CD1c-positive myeloid dendritic cell (primary cell): Measurements from ENCODE around the gene ACSL3.
A peak's percentile ranks its signal among the peaks of the same experiment; 100 is the strongest.
"Not testable (repeated sequence)": the region's sequence is repeated elsewhere in the genome, so short reads cannot be mapped to it uniquely, and the experiment has no call there.

Experiments
- DNase-seq: peaks from one replicate; pipeline ENCODE4 v3.0.0-alpha.2; 2016; ENCODE audit errors: extremely low spot score

The ACSL3 gene

DNA sequence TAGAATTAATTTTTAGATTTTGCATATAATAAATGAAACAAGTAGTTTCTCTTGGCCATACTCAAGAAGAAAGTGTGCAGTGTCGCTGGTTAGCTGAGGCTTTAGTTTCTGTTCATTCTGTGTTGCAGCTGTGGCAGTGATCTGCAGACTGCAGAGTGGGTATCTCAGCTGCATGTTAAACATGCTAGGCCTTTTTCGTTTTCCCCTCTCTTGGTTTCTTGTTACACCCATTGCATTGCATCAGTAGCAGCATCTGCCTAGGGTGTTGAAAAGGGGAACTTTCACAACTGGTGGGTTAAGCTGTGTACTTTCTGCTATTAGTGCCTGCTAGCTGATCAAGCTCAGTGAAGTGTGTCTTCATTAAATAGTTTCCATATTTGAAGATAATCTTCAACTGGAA is 51.3 kb downstream of the ACSL3 start:
- peak; percentile 76 for DNase-seq

DNA sequence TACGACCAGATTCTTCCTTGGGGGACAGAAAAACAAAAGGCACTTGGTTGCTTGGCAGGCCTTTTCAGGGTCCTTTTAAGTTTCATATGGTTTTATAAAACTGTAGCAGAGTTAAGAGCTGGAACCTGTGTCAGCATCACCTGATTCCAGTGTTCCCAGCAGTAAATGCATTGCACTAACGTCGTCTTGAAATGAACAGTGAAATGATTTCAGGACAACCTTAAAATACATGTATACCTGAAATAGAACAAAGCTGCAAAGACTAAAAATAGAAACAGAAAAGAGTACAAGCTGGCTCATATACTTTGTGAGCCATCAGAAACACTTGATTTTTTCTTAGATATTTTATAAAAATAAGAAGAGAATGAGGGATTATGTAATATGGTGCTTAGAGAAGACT is 51.9 kb downstream of the ACSL3 start:
- DNase-seq: no peak

DNA sequence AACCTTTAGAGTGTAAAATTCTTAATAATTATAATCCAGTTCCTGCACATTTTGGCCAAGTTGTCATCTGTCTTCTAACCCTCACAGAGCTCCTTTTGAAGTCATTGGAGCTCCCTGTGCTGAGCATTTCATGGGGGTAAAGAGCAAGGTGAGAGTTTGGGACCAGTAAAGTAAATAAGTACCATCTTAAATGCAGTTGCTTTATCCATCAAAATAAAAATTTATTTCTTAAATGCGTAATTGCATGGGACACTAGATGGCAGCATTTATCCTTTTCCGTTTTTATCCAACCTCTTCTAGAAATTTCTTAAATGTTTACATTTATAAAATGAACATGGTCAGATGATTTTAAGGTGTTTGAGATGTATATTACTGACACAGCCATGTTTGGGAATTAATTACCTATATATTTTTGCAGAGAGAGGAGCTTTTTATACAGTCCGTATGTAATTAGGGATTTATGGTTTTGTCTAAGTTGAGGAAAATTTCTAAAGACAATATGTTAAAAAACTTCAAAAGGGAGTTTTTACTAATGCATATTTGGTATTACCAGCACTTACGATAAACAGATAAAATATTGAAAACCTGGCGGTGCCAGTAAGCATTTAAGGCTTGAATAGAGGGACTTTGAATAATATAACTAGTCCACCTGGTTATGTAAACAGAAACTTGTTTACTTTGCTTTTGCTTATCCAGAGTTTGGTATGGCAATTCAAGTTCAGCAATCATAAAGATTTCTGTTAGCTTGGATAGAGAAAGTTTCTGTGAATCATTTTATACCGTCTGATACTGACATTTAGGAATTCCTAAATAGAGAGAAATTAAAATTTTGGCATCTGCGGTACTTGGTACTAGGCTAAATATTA is 54.5 kb downstream of the ACSL3 start:
- DNase-seq: no peak

DNA sequence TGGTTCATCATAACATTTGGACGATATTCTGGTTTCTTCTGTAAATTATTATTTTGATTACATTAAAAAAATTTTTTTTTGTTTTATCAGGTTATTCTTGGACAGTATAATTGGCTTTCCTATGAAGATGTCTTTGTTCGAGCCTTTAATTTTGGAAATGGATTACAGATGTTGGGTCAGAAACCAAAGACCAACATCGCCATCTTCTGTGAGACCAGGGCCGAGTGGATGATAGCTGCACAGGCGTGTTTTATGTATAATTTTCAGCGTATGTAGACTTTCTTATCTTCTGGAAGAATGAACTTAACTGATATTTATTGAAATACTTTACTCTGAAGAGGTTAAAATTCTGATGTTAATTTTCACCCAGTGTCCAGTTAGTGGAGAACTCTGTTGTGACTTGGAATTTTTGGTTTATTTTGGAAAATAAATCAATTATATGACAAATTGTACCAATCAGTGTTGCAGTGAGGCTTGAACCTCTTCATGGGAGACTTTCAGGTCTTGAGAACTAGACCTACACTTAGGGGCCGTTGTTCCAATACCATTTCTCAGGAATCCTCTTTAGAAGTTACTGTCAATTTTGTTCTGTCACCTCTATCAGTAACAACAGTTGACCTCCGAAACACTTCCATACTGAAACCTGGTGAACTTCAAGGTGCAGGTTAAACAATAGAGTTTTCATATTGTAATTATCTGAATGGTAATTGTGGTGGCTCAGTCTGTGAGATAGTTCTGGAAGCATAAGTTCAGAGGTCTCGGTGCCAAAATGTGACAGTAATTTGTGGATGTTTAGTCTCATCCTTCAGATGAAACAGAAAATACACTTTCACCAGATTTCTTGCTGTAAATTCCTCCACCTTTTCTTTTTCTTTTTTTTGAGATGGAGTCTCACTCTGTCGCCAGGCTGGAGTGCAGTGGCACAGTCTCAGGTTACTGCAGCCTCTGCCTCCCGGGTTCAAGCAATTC is 55.7 kb downstream of the ACSL3 start:
- DNase-seq: no peak

DNA sequence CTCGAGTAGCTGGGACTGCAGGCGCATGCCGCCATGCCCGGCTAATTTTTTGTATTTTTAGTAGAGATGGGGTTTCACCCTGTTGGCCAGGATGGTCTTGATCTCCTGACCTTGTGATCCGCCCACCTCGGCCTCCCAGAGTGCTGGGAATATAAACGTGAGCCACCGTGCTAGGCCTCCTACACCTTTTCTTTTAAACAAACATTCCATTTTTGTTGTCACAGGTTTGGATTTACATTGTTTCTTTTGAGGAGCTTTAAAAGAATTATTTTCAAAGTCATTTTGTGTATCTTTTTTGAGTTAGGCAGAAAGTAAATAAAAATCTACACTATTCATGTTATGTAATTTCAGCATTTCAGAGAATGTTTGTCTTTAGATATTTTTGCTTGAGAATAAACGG is 56.4 kb downstream of the ACSL3 start:
- DNase-seq: not testable (repeated sequence)

DNA sequence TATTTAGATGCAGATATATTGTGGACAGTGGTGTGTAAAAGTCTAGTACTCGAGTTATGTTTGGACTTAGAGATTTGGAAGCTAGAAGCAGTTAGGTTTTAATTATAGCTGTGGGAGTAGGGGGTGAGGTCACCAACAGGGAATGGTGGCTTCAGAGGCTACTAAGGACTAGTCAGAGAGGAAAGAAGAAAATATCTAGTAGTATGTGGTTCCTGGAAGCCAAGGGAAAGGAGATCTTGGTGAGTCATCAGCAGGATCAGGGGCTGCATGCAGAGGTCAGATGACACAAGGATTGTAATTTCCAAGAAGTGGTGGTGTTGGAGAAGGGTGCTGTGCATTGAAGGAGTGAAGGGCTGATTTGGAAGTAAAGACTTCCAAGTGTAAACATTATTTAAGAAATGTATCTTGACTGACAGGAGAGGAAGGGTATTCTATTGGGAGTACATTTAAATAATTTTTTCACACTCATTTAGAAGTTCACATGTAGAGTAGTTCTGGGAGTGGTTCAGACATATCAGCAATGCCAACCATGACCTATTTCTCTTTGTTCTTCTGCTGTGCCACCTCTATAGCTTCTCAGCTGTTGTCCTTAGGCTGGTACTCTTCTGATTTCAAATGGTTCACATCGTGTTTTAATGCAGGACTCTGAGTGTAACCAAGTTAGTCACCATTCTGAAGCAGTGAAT is 59.1 kb downstream of the ACSL3 start:
- DNase-seq: peak; percentile 17

DNA sequence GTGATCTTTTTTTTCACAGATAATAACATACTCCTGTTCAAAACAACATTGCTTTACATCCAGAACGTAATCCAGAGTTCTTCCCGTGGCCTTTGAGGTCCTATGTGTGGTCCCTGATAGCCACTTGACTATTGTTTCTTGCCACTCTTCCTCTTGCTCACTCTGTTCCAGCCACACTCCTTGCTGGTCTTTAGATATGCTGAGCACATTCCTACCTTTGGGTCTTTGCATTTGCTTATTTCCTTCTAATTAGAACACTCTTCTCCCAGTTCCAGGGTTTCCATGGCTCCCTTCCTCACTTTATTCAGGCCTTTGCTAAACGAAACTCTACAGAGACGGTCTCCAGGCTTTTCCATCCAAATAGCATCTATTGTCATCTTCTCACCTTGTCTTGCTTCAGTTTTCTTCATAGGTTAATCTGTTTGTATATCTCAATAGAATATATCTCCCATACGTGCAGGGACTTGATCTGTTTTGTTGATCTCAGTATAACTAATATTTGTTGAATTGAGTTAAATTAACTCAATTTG is 59.9 kb downstream of the ACSL3 start:
- no peak for DNase-seq

DNA sequence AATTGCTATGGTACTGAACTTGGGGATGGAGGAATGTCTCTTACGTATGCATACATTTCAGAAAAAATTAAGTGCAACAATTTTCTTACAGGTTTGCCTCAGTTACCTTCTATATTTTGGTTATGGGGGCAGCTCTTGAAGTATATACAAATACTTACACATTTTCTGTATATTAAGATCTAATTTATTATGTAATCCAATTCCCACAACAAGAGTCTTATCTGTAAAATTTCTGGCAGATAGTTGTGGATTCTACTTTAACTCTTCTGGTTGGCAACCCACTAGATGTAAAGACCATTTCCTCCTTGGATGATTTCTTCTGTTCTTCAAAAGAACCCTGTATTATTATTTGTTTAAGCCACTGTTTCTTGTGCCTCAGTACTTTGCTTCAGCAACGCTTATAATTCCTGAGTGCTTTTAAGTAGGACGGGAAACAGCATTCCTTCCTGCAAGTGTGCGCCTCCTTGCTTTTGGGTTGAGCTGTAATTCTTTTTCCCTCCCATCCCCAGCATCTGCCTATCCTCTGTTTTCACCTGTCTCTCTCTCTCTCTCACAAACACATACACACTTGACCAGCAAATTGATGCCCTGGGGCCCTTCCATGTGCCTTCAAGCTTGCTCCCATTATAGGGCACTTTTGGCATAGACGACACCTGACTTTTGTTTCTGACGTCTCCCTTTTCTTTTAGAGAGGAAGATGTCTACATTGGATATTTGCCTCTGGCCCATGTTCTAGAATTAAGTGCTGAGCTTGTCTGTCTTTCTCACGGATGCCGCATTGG is 61.4 kb downstream of the ACSL3 start:
- no peak for DNase-seq

DNA sequence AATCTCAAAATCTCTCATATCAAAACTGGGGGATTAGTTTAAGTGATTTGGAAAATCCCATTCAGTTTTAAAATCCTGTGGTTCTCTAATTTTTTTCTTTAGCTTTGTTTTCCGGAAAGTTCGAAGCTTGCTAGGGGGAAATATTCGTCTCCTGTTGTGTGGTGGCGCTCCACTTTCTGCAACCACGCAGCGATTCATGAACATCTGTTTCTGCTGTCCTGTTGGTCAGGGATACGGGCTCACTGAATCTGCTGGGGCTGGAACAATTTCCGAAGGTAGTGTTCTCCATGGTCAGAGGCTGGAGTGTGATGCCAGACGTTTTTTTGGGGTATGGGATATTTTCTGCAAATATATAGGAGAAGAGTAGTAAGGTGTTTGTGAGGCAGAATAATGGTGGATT is 66.1 kb downstream of the ACSL3 start:
- no peak for DNase-seq

DNA sequence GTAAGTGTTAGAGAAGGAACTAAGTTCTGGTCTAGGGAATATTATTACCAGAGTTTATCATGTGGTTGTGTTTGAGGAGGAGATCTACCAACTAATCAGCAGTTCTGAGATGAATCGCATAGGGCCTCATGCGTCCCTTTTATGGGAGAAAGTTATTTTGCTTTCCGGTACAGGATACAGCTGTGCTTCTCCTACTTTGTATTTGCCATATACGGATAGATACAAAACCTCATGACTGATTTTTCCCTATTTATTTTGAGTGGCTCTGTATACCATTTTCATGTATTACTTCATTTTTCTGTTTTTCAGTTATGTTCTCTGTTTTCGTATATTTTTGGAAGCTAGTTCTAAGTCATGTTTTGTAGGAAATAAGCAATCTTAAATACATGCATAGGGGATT is 66.8 kb downstream of the ACSL3 start:
- DNase-seq: no peak

DNA sequence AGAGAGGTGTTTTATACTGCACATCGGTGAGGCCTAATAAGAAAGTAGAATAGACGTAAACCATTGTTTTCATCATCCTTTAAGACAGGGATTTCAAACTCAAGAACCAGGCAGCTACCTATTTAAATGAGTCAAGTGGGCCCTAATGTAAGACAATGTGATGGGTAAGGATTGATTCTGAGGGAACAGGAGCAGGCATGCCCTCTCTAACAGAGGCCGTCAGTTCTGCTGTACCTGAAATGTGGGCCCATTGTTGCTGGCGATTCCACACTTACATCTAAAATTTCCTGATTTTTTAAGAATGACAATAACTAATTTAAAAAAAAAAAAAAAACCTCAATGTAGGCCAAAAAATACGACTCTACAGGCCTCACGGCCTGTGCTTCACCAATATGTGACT is 67.5 kb downstream of the ACSL3 start:
- no peak for DNase-seq

DNA sequence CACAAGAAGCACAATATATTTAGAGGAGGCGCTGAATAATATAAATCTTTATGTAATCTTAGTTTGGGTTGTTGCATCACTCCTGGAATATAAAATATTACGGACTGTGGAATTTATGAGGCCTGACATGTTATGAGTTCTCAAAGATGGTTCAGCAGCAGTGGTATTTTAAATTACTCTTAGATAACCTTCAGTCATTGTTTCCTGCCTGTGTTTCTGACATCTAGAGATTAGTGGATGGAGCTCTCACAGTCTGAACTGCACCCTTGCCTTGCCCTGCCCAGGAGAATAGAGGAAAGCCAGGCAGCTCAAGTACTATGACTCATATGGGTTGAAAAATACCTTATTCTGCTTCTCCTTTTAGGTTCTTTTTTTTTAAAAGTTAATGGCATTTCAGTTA is 70.0 kb downstream of the ACSL3 start:
- DNase-seq: no peak

DNA sequence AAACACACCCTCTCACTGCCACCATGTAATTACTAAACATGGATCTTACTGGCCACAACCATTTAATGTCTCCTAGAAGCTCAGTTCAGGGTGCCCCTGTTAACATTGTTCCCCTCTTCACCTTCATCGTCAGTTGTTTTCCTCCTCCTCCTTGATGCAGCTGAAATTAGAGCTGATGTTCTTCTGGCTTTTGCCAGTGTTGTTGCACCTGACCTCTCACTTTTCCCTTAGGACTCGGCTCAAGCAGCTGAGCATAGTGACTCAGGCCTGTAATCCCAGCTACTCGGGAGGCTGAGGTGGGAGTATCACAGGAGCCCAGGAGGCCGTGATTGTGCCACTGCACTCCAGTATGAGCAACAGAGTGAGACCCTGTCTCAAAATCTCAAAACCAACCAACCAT is 70.8 kb downstream of the ACSL3 start:
- DNase-seq: no peak

DNA sequence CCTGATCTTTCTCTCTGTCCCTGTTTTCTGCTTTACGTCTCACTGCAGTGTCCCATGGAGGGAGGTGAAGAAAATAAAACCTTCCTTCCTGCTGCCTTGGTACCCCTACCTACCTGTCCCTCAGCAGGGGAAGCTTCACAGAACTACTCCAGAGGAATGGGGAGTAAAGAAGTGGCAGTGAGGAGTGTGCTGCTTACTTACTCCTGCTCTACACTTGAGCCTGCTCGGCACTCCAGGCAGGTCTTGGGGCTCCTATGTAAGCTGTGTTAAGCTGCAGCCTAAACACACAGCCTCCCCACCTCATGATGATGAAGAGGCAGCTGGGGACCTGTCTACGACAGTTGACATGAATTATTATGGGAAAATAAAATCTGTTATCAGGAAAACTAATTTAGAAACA is 72.6 kb downstream of the ACSL3 start:
- DNase-seq: no peak

DNA sequence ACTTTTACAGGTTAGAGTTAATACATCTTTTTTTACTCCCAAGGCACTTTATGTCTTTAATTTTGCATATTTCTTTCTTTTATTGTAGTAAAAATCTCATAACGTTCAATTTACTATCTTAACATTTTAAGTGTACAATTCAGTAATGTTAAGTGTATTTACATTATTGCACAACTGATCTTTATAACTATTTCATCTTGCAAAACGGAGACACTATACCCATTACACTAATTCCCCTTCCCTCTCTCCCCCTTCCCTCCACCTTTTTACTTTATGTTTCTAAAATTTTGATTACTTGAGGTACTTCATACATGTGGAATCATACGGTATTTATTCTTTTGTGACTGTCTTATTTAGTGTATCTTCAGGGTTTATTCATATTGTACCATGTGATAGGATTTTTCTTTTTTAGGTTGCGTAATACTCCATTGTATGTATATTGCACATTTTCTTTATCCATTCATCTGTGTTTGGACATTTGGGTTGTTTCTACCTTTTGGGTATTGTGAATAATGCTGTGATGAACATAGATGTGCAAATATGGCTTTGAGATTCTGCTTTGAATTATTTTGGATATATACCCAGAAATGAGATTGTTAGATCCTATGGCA is 75.0 kb downstream of the ACSL3 start:
- no peak for DNase-seq

DNA sequence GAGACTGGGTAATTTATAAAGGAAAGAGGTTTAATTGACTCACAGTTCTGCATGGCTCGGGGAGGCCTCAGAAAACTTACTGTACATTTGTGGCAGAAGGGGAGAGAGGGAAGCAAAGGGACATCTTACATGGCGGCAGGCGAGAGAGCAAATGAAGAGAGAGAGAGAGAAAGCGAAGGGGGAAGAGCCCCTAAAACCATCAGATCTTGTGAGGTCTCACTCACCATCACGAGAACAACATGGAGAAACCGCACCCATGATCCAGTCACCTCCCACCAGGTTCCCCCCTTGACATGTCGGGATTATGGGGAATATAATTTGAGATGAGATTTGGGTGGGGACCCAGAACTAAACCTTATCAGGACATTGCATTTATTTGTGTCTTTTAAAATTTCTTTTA is 75.9 kb downstream of the ACSL3 start:
- no peak for DNase-seq

DNA sequence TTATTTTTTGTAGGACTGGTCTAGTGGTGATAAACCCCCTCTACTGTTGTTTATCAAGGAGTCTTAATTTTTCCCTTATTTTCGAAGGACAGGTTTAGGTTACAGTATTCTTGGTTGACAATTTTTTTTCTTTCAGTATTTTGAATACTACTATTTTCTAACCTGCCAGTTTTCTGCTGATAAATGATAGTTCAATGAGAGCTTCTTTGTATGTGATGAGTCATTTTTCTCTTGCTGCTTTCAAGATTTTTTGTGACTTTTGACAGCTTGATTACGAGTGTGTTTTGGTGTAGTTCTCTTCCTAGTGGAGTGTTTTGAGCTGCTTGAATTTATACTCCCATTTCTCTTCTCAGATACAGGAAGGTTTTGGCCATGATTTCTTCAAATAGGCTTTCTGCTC is 77.5 kb downstream of the ACSL3 start:
- DNase-seq: no peak

DNA sequence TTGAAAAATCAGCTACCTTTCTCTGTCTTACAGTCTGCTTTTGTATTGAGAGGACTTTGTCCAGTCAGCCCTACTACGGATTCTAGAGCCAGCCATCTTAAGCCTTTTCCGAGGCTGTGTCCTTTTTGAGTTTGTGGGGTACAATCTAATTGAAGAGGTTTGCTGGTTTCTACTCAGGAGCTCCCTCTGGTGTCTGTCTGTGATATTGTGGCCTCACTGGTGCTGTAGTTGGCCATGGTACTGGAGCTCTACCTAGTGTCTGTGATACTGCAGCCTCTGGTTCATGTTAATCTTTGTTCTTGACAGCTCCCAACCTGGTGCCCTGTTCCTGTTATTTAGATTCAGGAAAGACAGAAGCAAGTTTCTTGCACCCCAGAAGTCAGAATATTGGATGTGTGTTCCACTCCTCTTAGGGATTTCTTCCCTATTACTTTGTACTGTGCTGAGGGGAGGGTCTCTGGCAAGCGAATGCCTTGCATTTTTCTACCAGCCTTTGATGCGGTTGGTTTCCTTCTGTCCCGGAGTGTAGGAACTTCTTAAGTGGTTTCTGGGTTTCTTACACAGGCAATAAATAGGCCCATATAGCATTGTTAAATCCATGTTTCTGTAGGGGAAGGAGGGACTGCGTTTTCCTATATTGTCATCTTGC is 78.5 kb downstream of the ACSL3 start:
- DNase-seq: peak; percentile 66

DNA sequence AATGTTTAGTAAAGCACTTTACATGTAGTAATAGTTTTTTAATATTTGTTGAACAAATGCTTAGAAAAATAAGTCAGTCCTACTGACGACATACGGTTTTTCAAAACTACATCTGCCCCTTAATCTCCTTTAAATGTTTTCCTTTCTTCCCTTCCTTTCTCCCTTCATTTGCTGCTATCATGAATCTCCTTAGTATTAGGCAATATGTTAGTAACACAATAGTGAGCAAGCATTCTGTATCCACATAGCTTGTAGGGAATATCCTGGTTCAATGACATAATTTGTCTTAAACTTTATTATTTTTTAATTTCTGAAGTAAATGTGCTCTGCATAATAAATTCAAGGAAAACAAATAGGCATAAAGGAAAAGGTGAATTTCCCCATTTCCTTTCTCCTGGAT is 79.1 kb downstream of the ACSL3 start:
- DNase-seq: no peak

DNA sequence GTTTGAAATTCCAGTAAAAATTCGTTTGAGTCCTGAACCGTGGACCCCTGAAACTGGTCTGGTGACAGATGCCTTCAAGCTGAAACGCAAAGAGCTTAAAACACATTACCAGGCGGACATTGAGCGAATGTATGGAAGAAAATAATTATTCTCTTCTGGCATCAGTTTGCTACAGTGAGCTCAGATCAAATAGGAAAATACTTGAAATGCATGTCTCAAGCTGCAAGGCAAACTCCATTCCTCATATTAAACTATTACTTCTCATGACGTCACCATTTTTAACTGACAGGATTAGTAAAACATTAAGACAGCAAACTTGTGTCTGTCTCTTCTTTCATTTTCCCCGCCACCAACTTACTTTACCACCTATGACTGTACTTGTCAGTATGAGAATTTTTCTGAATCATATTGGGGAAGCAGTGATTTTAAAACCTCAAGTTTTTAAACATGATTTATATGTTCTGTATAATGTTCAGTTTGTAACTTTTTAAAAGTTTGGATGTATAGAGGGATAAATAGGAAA is 80.7 kb downstream of the ACSL3 start:
- DNase-seq: no peak
